CD4-positive, alpha-beta T cell (primary cell): ENCODE data around the gene GAL3ST3. TPM values are rescaled to one million over a fixed set of nuclear protein-coding genes. Genes with fewer than 3 reads are reported as not detected.
A peak's percentile ranks its signal among the peaks of the same experiment; 100 is the strongest.

Source experiments
- ATAC-seq: fragments of 200-7000 bp; cut with Tn5 transposase; one replicate; pipeline ENCODE4 v1.10.0; 2022; ENCODE audit warnings: mild to moderate bottlenecking; ENCODE audit not compliant: poor library complexity
- CTCF ChIA-PET: fragments of 350-600 bp; sonication (Branson Sonifier 250); formaldehyde crosslinking; loops from one replicate; lab custom pipeline; 2021; ENCODE audit warnings: antibody characterized with exemption, inconsistent platforms; lab: Charles Lee
- POLR2A ChIA-PET: fragments of 350-600 bp; sonication (Branson Sonifier 250); formaldehyde crosslinking; loops from one replicate; lab custom pipeline; 2021; ENCODE audit warnings: antibody characterized with exemption, inconsistent platforms; lab: Charles Lee
- DNase-seq, 14 experiments: peaks; one replicate each; pipeline ENCODE4 v3.0.0-alpha.2; 2013 to 2020; ENCODE audit warnings: mixed read lengths in 2 of 14
- H3K27ac ChIP-seq, 2 donors: one replicate each; pipeline versions ENCODE4 v1.5.1 to v1.7.0; 2013; ENCODE audit warnings: low read length in 2 of 2, low read depth in 1 of 2, mild to moderate bottlenecking in 1 of 2
- H3K27me3 ChIP-seq, 2 experiments: 1 replicate in 1 of 2; 2 replicates in 1 of 2; pipeline versions ENCODE4 v1.6.1 to v1.7.0; 2013; ENCODE audit warnings: low read length in 2 of 2, control low read depth in 1 of 2, mild to moderate bottlenecking in 1 of 2, moderate library complexity in 1 of 2; ENCODE audit not compliant: insufficient read depth in 2 of 2, control insufficient read depth in 1 of 2
- H3K36me3 ChIP-seq: one replicate; pipeline ENCODE4 v1.6.1; 2013; ENCODE audit warnings: low read length, control low read depth; ENCODE audit not compliant: insufficient read depth
- H3K4me1 ChIP-seq: one replicate; pipeline ENCODE4 v1.6.1; 2013; ENCODE audit warnings: low read length, control low read depth; ENCODE audit not compliant: insufficient read depth
- H3K4me3 ChIP-seq: one replicate; pipeline ENCODE4 v1.5.1; 2013; ENCODE audit warnings: mild to moderate bottlenecking, low read length, moderate library complexity
- H3K9me3 ChIP-seq, 2 experiments: 1 replicate in 1 of 2; 2 replicates in 1 of 2; pipeline versions ENCODE4 v1.6.1 to v1.7.0; 2013; ENCODE audit warnings: low read length in 2 of 2, mild to moderate bottlenecking in 2 of 2, control low read depth in 1 of 2, moderate library complexity in 1 of 2; ENCODE audit not compliant: control insufficient read depth in 1 of 2, insufficient read depth in 1 of 2
- H3K27ac Mint-ChIP-seq: one replicate; pipeline ENCODE4 v1.8.0; 2020; ENCODE audit warnings: mixed read lengths
- H3K27me3 Mint-ChIP-seq: one replicate; pipeline ENCODE4 v1.8.0; 2021; ENCODE audit warnings: mixed read lengths
- H3K36me3 Mint-ChIP-seq: one replicate; pipeline ENCODE4 v1.8.0; 2021; ENCODE audit warnings: low read depth, mixed read lengths
- H3K4me1 Mint-ChIP-seq: one replicate; pipeline ENCODE4 v1.8.0; 2021; ENCODE audit warnings: low read depth, mixed read lengths
- H3K4me3 Mint-ChIP-seq: one replicate; pipeline ENCODE4 v1.8.0; 2020; ENCODE audit warnings: mild to moderate bottlenecking, mixed read lengths
- H3K9me3 Mint-ChIP-seq: one replicate; pipeline ENCODE4 v1.8.0; 2020; ENCODE audit warnings: mixed read lengths
- CTCF ChIP-seq: fragments of 200-600 bp; IDR thresholded peaks from one replicate; pipeline ENCODE4 v1.8.0; 2022; ENCODE audit warnings: antibody characterized with exemption, mild to moderate bottlenecking
- intact Hi-C, 2 experiments: fragments of 100-400 bp; cut with DNase I in 1 of 2; cut with micrococcal nuclease in 1 of 2; formaldehyde crosslinking; loops; one replicate each; pipeline versions ENCODE4 v1.15.1 to v1.9.0; 2023 to 2025; cut with DNase I, micrococcal nuclease
- total RNA-seq, 174 experiments: library from RNA in 2 of 174; stranded (reverse) in 2 of 174; gene quantifications; one replicate each; pipeline ENCODE4 v1.2.3 and lab custom pipeline; 2021 to 2026

GAL3ST3 gene
- total RNA-seq, 2 experiments from 2014 or later, result not detected

DNA sequence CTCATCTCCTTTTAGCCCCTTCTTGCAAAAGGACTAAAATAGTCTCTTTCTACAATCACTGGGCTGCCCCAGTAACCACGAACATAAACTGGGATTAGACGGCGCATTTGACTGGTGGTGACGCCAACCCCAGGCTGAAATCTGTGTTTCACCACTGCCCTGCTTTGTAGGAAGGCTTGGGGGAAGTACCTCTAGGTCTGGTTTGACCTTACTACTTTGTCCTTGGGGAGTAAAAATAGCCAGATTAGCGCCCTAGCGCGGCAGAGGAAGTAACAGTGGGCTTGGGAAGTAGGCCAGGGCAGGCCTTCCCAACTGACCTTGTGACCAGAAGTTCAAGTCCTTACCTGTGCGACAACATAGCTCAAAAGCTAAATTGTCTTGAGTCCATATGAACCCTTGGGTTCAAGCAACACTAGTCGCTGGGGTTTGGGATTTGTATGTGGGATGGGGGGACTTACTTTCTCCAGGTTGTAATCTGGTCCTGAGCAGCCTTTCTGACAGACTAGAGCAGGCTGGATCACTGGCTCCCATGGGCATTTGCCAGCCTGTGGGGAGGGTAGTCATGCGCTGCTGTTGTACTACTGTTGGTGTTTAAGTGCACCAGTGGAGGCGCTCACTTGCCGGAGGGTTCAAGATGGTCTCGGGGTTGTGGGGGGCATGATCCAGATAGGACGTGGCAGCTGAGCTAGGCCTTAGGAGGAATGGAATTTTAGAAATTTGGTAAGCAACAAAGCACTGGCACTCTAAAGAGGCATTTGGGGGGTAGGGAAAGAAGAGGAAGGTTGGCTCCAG, 20.2 kb upstream of the GAL3ST3 start:
- intact Hi-C loops, result loop anchor here (1.0 to 5.0 kb wide), 6 partner anchors 16 to 65 kb away; partner anchors contain the start of gene SF3B2 (in 1 of the 2)
- Mint-ChIP-seq H3K4me1 (peaks cover 69% of the 10 kb centered on the region), H3K4me3 (peak overlapping the region; percentile 94), H3K27ac (peak overlapping the region; percentile 94), H3K27me3 (no peaks in the 10 kb centered on the region), H3K9me3 (no peaks in the 10 kb centered on the region), H3K36me3 (peaks cover 87% of the 10 kb centered on the region)
- Histone ChIP-seq H3K27me3 (no peaks in the 10 kb centered on the region), H3K36me3 (peaks cover 59% of the 10 kb centered on the region), H3K4me3 (peak overlapping the region; percentile 45), H3K9me3 (peaks cover 0 to 3% of the 10 kb centered on the region in 2 experiments), H3K4me1 (peaks cover 38% of the 10 kb centered on the region), H3K27ac (peak overlapping the region; percentile 81 to 85)
- no peak for TF ChIP-seq CTCF
- peak in 9 of 14 experiments; percentile 27 to 72 (median 45) for DNase-seq
- ChIA-PET POLR2A (interaction anchor here (0.6 to 7.0 kb wide), 12 partner anchors 12 to 645 kb away, joined by 3 to 135 read pairs (median 10); partner anchors contain the start of gene SF3B2), CTCF (interaction anchor here (0.6 to 4.0 kb wide), 25 partner anchors 10 to 180 kb away, joined by 3 to 29 read pairs (median 4); partner anchors contain the start of gene FIBP)
- ATAC-seq, result peak; percentile 13

DNA sequence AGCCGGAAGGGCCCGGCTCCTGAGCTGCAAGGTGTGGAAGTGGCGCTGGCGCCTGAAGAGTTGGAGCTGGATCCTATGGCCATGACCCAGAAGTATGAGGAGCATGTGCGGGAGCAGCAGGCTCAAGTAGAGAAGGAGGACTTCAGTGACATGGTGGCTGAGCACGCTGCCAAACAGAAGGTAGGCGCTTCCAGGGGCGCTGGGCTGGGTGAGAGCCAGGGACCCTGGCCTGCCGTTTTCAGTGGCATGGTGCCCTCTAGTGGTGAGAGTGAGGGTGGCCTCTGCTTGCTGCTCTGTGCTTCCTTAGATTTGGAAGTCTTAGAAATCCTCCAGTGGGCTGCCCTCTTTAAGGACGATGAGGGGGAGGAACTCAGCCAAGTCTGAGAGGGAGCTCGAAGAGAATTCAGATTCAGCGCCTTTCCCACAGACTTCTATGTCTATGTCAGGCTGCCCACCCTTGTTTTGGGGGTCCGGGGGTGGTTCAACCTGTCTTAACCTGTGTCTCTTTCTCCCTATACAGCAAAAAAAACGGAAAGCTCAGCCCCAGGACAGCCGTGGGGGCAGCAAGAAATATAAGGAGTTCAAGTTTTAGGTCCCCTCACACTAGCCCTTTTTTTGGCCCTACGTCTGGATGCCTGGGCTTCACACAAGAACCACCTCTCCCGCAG, 19.3 kb upstream of the GAL3ST3 start:
- H3K9me3 Mint-ChIP-seq, result no peaks in the 10 kb centered on the region
- peak overlapping the region; percentile 94 for H3K4me3 Mint-ChIP-seq
- intact Hi-C loops, result loop anchor here (1.0 to 5.0 kb wide), 5 partner anchors 15 to 65 kb away; partner anchors contain the start of gene SF3B2 (in 1 of the 2)
- Histone ChIP-seq H3K36me3 (peaks cover 67% of the 10 kb centered on the region), H3K27me3 (no peaks in the 10 kb centered on the region), H3K9me3 (peaks cover 0 to 3% of the 10 kb centered on the region in 2 experiments), H3K27ac (peak overlapping the region; percentile 81 to 85), H3K4me3 (no peak overlapping the region), H3K4me1 (peaks cover 32% of the 10 kb centered on the region)
- ATAC-seq (peak; percentile 27), DNase-seq (peak; percentile 66 to 88 (median 74))
- ChIA-PET POLR2A (interaction anchor here (0.6 to 7.0 kb wide), 13 partner anchors 9 to 644 kb away, joined by 3 to 135 read pairs (median 9); partner anchors contain the start of gene SF3B2), CTCF (interaction anchor here (0.7 to 4.0 kb wide), 24 partner anchors 9 to 180 kb away, joined by 3 to 29 read pairs (median 4); partner anchors contain the start of genes FIBP and SF3B2)
- H3K27me3 Mint-ChIP-seq, result no peaks in the 10 kb centered on the region
- TF ChIP-seq CTCF, result peak; percentile 87
- peaks cover 87% of the 10 kb centered on the region for H3K36me3 Mint-ChIP-seq
- peaks cover 69% of the 10 kb centered on the region for H3K4me1 Mint-ChIP-seq
- H3K27ac Mint-ChIP-seq, result peak overlapping the region; percentile 94

DNA sequence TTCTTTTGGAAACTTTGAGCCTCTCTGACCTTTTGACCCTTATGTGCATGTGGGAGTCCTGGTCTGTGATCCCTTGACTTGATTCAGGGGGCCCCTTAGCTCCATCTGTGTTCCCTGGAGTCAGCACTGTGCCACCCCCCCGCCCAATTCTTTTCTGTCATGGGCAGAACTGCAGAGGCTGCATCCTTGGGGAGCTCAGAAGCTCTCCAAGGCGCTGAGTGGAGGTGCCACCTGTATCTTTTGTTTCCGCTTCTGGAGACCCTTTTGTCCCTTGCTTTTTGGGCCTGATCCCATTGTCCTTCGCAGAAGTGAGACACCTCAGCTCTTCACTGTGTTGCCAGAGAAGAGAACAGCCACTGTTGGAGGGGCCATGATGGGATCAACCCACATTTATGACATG, 18.7 kb upstream of the GAL3ST3 start:
- no peaks in the 10 kb centered on the region for H3K27me3 ChIP-seq
- Mint-ChIP-seq H3K4me3 (peak overlapping the region; percentile 94), H3K36me3 (peaks cover 87% of the 10 kb centered on the region), H3K4me1 (peaks cover 68% of the 10 kb centered on the region), H3K27ac (peak overlapping the region; percentile 94), H3K27me3 (no peaks in the 10 kb centered on the region), H3K9me3 (no peaks in the 10 kb centered on the region)
- TF ChIP-seq CTCF, result no peak
- no peak for ATAC-seq
- intact Hi-C loops, result loop anchor here (1.0 to 5.0 kb wide), 5 partner anchors 15 to 66 kb away; partner anchors contain the start of gene SF3B2 (in 1 of the 2)
- H3K9me3 ChIP-seq, result peaks cover 0 to 3% of the 10 kb centered on the region in 2 experiments
- H3K4me1 ChIP-seq, result peaks cover 25% of the 10 kb centered on the region
- peaks cover 69% of the 10 kb centered on the region for H3K36me3 ChIP-seq
- CTCF ChIA-PET, result interaction anchor here (0.7 to 2.8 kb wide), 19 partner anchors 8 to 179 kb away, joined by 3 to 29 read pairs (median 7); partner anchors contain the start of genes FIBP and SF3B2
- no peak overlapping the region for H3K27ac ChIP-seq
- no peak overlapping the region for H3K4me3 ChIP-seq
- peak in 1 of 14 experiments; percentile 27 for DNase-seq
- POLR2A ChIA-PET, result interaction anchor here (0.7 to 7.0 kb wide), 8 partner anchors 8 to 67 kb away, joined by 3 to 135 read pairs (median 8); partner anchors contain the start of gene SF3B2
